Measurements from ENCODE around the gene MYLIP. TPM values are rescaled to one million over a fixed set of nuclear protein-coding genes. Genes with fewer than 3 reads are reported as not detected.
A peak's percentile ranks its signal among the peaks of the same experiment; 100 is the strongest.

MYLIP gene
- total and polyA plus RNA-seq, 2 of the 13 experiments (the other 11 are each of a cell fraction or from before 2014, with no cell fraction given): 3.4 to 10.8 TPM

DNA sequence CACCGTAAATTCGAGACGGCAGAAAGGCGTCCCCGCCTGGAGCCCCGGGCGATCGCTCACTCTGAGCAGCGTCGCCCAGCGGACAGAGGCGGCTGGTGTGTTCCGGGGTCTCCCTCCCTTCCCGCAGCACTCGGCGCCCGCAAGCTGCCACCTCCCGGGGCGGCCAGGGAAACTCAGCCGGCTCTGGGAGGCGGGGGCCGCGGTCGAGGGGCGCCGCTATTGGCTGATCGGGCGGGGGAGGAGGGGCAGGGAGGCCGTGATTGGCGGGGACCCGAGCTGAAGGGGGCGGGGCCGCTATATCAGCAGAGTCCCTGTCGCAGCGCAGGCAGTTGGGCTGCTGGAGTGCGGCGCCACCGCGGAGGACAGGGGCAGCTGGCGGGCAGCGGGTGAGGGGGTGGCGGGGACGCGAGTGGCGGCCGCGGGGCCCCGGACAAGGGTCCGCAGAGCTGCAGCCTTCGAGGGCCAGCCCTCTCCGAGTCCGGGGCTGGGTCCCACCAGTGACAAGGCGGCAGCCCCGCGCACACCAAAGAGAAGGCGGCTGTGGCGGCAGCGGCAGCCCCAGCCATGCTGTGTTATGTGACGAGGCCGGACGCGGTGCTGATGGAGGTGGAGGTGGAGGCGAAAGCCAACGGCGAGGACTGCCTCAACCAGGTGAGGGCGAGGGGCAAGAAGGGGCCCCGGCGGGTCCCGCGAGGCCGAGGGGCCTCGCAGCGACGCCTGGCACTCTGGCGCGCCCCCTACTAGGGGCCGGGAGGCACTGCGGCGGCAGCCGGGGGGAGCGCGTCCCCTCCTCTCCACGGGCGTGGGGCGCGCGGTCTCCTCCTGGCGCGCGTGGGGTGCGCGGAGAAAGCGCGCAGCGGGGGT lies at the start of gene MYLIP (continued):
- no peak for TF ChIP-seq POLR2AphosphoS2 (IDR thresholded peaks at IDR 0.05; ENCODE audit: low read depth, low read length)
- peak; percentile 79; the same call in 1 of the 2 replicates for TF ChIP-seq IRF2 (CRISPR knock-in tag; IDR thresholded peaks at IDR 0.05)
- no peak; the same call in 1 of the 2 replicates for TF ChIP-seq ZFP41 (CRISPR knock-in tag; IDR thresholded peaks at IDR 0.05; ENCODE audit: borderline replicate concordance)
- TF ChIP-seq ATF1 (CRISPR knock-in tag; IDR thresholded peaks at IDR 0.05): no peak
- TF ChIP-seq KLF11 (CRISPR knock-in tag; IDR thresholded peaks at IDR 0.05): peak; percentile 82; the same call in 1 of the 2 replicates
- TF ChIP-seq TRIM24 (CRISPR knock-in tag; IDR thresholded peaks at IDR 0.05): no peak
- peak; percentile 10; the same call in 1 of the 2 replicates for TF ChIP-seq ARID3A (IDR thresholded peaks at IDR 0.05; ENCODE audit: low read depth, low read length)
- TF ChIP-seq ASH2L (IDR thresholded peaks at IDR 0.05; ENCODE audit: insufficient read length, low read depth, low read length): no peak
- no peak for TF ChIP-seq ZNF143 (CRISPR knock-in tag; IDR thresholded peaks at IDR 0.05)
- peak; percentile 80 for TF ChIP-seq YEATS4 (CRISPR knock-in tag; IDR thresholded peaks at IDR 0.05; ENCODE audit: borderline replicate concordance)
- no peak for TF ChIP-seq RBM22 (optimal IDR thresholded peaks at IDR 0.05; ENCODE audit: low read length)

DNA sequence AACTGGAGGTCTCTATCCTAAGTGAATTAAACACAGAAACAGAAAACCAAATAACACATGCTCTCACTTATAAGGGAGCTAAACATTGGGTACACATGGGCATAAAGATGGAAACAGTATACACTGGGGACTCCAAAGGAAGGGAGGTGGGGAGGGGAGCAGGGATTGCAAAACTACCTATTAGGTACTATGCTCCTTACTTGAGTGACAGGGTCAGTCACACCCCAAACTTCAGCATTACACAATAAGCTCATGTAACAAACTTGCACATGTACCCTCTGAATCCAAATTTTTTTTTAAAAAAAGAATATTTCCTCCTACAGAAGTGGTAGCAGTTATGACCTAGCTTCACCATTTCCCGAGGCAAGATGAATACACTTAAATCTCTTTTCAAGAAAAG lies 49.5 kb upstream of the MYLIP start:
- no peaks in the 10 kb centered on the region for H4K20me1 ChIP-seq (ENCODE audit: insufficient read depth, low read length)
- H3K4me2 ChIP-seq (ENCODE audit: low read depth, low read length): no peak overlapping the region
- H3K4me3 ChIP-seq (replicated peaks in 1 of 3; ENCODE audit: insufficient read depth in 1 of 3, low read depth in 2 of 3, low read length in 3 of 3): no peak overlapping the region
- TF ChIP-seq SUZ12 (IDR thresholded peaks at IDR 0.05; ENCODE audit: low read depth, low read length) (no peak), ZNF337 (CRISPR knock-in tag; IDR thresholded peaks at IDR 0.05; ENCODE audit: borderline replicate concordance, low read depth) (no peak), PPARG (CRISPR knock-in tag; conservative IDR thresholded peaks at IDR 0.05) (no peak), ZFP37 (CRISPR knock-in tag; IDR thresholded peaks at IDR 0.05; ENCODE audit: borderline replicate concordance) (no peak)
- intact Hi-C loops (cut with micrococcal nuclease; ENCODE audit: unreplicated experiment): no loop called here
- in situ Hi-C loops (cut with HindIII; ENCODE audit: extremely low pct_ligation_motif_present, low pct_unique_long_range_greater_than_20kb): no loop called here
- DNase-seq (ENCODE audit: low spot score) (no peak), FAIRE-seq (no peak), ATAC-seq (no peak)
- H3K27ac ChIP-seq (ENCODE audit: extremely low read length, insufficient read depth, low read length): no peak overlapping the region
- no peaks in the 10 kb centered on the region for H3K4me1 ChIP-seq (ENCODE audit: insufficient read depth, low read length)
- 0% methylated on average over 1 of the region's 1 CpG for WGBS (ENCODE audit: low lambda C conversion rate)
- H3K27me3 ChIP-seq (ENCODE audit: control insufficient read depth in 1 of 2, insufficient read depth in 2 of 2, low read length in 2 of 2): peaks cover 1 to 17% of the 10 kb centered on the region in 2 experiments; a peak in 3 of 5 replicates
- H3K9me3 ChIP-seq (ENCODE audit: low read length): no peaks in the 10 kb centered on the region
- no peak overlapping the region for H3K9ac ChIP-seq (ENCODE audit: insufficient read depth, low read depth, low read length)
- CTCF ChIA-PET (ENCODE audit: low intra/inter-chr PET ratio, low total read pairs): no interaction called here
- H2AFZ ChIP-seq (ENCODE audit: low read length): no peak overlapping the region
- BruUV-seq (replicated peaks): no TSS peak
- no peaks in the 10 kb centered on the region for H3K79me2 ChIP-seq (ENCODE audit: insufficient read depth, low read length)
- H3K36me3 ChIP-seq (replicated peaks in 1 of 2; ENCODE audit: control insufficient read depth in 1 of 2, insufficient read depth in 2 of 2, low read length in 2 of 2): no peaks in the 10 kb centered on the region
- POLR2A ChIA-PET: no interaction called here
